ENCODE results near the gene TFG.

Gene TFG

DNA sequence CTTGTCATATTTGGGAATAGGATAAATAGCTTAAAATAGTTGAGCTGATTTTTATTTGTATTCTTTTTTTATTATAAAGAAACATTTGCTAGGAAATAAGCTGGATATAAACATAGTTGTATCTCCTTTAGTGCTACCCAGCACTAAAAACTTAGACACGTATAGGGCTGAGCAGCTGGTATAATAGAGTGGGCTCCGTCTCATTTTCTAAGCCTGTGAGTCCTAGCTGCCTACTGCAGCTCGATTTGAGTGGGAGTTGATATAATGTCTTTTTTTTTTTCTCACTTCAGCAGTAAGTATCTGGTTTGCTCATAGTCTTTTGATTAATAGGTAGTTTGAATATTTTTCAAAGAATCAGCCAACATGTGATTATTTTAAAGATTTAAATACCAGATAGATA lies 34.2 kb downstream of the TFG start:
- Histone ChIP-seq H3K4me3 (ENCODE audit: low read length) (no peak overlapping the region), H3K79me2 (ENCODE audit: low read length) (peaks cover 13% of the 10 kb centered on the region), H3K4me1 (ENCODE audit: low read length) (no peaks in the 10 kb centered on the region), H4K20me1 (ENCODE audit: insufficient read depth, low read length) (peaks cover 16% of the 10 kb centered on the region), H3K9ac (ENCODE audit: low read length) (no peak overlapping the region), H2AFZ (ENCODE audit: low read depth, low read length) (no peak overlapping the region), H3K36me3 (replicated peaks; ENCODE audit: low read depth, low read length) (peaks cover 86% of the 10 kb centered on the region), H3K27me3 (ENCODE audit: low read depth, low read length) (no peaks in the 10 kb centered on the region), H3K4me2 (ENCODE audit: low read length) (no peak overlapping the region), H3K27ac (ENCODE audit: low read length) (no peak overlapping the region), H3K9me3 (ENCODE audit: insufficient read depth, low read length) (no peaks in the 10 kb centered on the region)
- TF ChIP-seq EZH2phosphoT487 (IDR thresholded peaks at IDR 0.05; ENCODE audit: low read depth) = no peak
- TF ChIP-seq, protein P1, sequence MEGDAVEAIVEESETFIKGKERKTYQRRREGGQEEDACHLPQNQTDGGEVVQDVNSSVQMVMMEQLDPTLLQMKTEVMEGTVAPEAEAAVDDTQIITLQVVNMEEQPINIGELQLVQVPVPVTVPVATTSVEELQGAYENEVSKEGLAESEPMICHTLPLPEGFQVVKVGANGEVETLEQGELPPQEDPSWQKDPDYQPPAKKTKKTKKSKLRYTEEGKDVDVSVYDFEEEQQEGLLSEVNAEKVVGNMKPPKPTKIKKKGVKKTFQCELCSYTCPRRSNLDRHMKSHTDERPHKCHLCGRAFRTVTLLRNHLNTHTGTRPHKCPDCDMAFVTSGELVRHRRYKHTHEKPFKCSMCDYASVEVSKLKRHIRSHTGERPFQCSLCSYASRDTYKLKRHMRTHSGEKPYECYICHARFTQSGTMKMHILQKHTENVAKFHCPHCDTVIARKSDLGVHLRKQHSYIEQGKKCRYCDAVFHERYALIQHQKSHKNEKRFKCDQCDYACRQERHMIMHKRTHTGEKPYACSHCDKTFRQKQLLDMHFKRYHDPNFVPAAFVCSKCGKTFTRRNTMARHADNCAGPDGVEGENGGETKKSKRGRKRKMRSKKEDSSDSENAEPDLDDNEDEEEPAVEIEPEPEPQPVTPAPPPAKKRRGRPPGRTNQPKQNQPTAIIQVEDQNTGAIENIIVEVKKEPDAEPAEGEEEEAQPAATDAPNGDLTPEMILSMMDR (IDR thresholded peaks at IDR 0.05; ENCODE audit: low read depth, low read length) = no peak

DNA sequence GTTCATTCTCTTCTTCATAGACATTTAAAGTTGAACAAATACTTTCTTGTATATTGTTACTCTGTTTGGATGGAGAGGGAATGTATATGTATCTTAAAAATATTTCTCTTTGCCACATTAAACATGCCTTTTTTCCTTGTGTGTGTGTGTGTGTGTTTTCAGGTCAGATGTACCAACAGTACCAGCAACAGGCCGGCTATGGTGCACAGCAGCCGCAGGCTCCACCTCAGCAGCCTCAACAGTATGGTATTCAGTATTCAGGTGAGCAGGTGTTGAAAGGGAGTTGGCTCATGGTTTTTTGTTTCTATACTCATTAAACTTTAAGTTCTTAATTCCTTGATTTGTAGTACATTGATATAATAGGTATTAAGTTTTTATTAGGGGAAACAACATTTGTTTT lies 35.4 kb downstream of the TFG start:
- H3K9ac ChIP-seq (ENCODE audit: low read length) = no peak overlapping the region
- no peak overlapping the region for H3K27ac ChIP-seq (ENCODE audit: low read length)
- H3K4me1 ChIP-seq (ENCODE audit: low read length) = no peaks in the 10 kb centered on the region
- no peak overlapping the region for H3K4me2 ChIP-seq (ENCODE audit: low read length)
- H3K79me2 ChIP-seq (ENCODE audit: low read length) = peaks cover 13% of the 10 kb centered on the region
- no peaks in the 10 kb centered on the region for H3K9me3 ChIP-seq (ENCODE audit: insufficient read depth, low read length)
- peaks cover 11% of the 10 kb centered on the region for H4K20me1 ChIP-seq (ENCODE audit: insufficient read depth, low read length)
- no peaks in the 10 kb centered on the region for H3K27me3 ChIP-seq (ENCODE audit: low read depth, low read length)
- H2AFZ ChIP-seq (ENCODE audit: low read depth, low read length) = no peak overlapping the region
- H3K36me3 ChIP-seq (replicated peaks; ENCODE audit: low read depth, low read length) = peaks cover 86% of the 10 kb centered on the region
- H3K4me3 ChIP-seq (ENCODE audit: low read length) = no peak overlapping the region
- TF ChIP-seq, protein P1 (IDR thresholded peaks at IDR 0.05; ENCODE audit: low read depth, low read length) = no peak
- TF ChIP-seq EZH2phosphoT487 (IDR thresholded peaks at IDR 0.05; ENCODE audit: low read depth) = no peak

DNA sequence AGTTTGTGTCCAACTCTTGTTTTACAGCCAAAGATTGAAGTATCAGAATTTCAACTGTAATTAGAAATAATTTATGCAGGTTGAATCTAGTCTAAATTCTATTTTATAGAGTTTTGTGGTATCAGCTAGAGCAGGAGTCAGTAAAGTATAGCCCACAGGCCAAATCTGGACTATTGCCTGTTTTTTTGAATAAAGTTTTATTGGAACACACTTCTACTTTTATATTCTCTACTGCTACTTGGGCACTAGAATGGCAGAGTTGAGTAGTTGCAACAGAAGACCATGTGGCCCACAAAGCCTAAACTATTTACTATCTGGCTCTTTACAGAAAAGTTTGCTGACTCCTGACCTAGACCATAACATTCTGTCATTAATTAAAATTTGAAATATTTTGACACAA lies 36.3 kb downstream of the TFG start:
- H3K27ac ChIP-seq (ENCODE audit: low read length) = no peak overlapping the region
- H4K20me1 ChIP-seq (ENCODE audit: insufficient read depth, low read length) = peaks cover 2% of the 10 kb centered on the region; the same call in 1 of the 2 replicates
- peaks cover 84% of the 10 kb centered on the region for H3K36me3 ChIP-seq (replicated peaks; ENCODE audit: low read depth, low read length)
- no peak for TF ChIP-seq EZH2phosphoT487 (IDR thresholded peaks at IDR 0.05; ENCODE audit: low read depth)
- TF ChIP-seq, protein P1 (IDR thresholded peaks at IDR 0.05; ENCODE audit: low read depth, low read length) = no peak
- H2AFZ ChIP-seq (ENCODE audit: low read depth, low read length) = no peak overlapping the region
- no peaks in the 10 kb centered on the region for H3K9me3 ChIP-seq (ENCODE audit: insufficient read depth, low read length)
- no peaks in the 10 kb centered on the region for H3K27me3 ChIP-seq (ENCODE audit: low read depth, low read length)
- H3K4me2 ChIP-seq (ENCODE audit: low read length) = no peak overlapping the region
- H3K79me2 ChIP-seq (ENCODE audit: low read length) = peaks cover 5% of the 10 kb centered on the region; the same call in 1 of the 2 replicates
- H3K4me3 ChIP-seq (ENCODE audit: low read length) = no peak overlapping the region
- H3K9ac ChIP-seq (ENCODE audit: low read length) = no peak overlapping the region
- no peaks in the 10 kb centered on the region for H3K4me1 ChIP-seq (ENCODE audit: low read length)

DNA sequence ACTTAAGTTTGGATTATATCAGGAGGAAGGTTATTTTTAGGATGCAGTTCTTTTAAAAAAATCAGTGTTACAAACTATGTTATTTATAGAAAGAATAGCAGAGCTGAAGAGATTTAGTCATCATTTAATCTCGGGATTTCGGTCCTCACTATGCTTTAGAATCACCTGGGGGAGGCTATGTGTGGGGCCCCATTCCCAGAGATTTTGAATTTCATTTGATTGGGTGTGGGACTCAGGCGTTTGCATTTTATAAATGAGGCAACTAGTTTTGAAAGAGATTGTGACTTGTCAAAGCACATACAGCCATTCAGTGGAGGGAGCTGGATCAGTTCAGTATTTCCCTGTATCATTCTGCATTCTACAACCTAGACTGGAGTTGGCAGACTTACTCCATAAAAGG lies 36.8 kb downstream of the TFG start:
- Histone ChIP-seq H3K9me3 (ENCODE audit: insufficient read depth, low read length) (no peaks in the 10 kb centered on the region), H3K36me3 (replicated peaks; ENCODE audit: low read depth, low read length) (peaks cover 87% of the 10 kb centered on the region)

More for the DNA sequence above, 36.8 kb downstream of the TFG start:
- H3K27ac ChIP-seq (ENCODE audit: low read length) = no peak overlapping the region
- H2AFZ ChIP-seq (ENCODE audit: low read depth, low read length) = no peak overlapping the region
- TF ChIP-seq EZH2phosphoT487 (IDR thresholded peaks at IDR 0.05; ENCODE audit: low read depth) = no peak
- TF ChIP-seq, protein P1 (IDR thresholded peaks at IDR 0.05; ENCODE audit: low read depth, low read length) = no peak
- no peak overlapping the region for H3K4me3 ChIP-seq (ENCODE audit: low read length)
- peaks cover 2% of the 10 kb centered on the region; the same call in 1 of the 2 replicates for H4K20me1 ChIP-seq (ENCODE audit: insufficient read depth, low read length)
- H3K4me1 ChIP-seq (ENCODE audit: low read length) = no peaks in the 10 kb centered on the region
- no peak overlapping the region for H3K4me2 ChIP-seq (ENCODE audit: low read length)
- H3K79me2 ChIP-seq (ENCODE audit: low read length) = peaks cover 5% of the 10 kb centered on the region; the same call in 1 of the 2 replicates
- H3K27me3 ChIP-seq (ENCODE audit: low read depth, low read length) = no peaks in the 10 kb centered on the region
- no peak overlapping the region for H3K9ac ChIP-seq (ENCODE audit: low read length)
